K562 (cell line): Measurements from ENCODE around the gene GJA9. TPM values are rescaled to one million over a fixed set of nuclear protein-coding genes. Genes with fewer than 3 reads are reported as not detected.

Source experiments
- CBFA2T3 ChIP-seq: fragments of 450-650 bp; IDR thresholded peaks from 2 replicates; pipeline ENCODE4 v1.6.1; 2017
- CCNT2 ChIP-seq: IDR thresholded peaks from 2 replicates; pipeline ENCODE4 v1.6.1; 2011; ENCODE audit warnings: borderline replicate concordance, low read depth, mild to moderate bottlenecking, moderate library complexity, mixed read lengths, low read length; ENCODE audit not compliant: insufficient read length; ENCODE audit errors: extremely low read depth
- CEBPB ChIP-seq: fragments of 450-650 bp; IDR thresholded peaks from 2 replicates; pipeline ENCODE4 v1.6.1; 2016; ENCODE audit warnings: missing genetic modification characterization, missing compliant biosample characterization
- CHAMP1 ChIP-seq: fragments of 450-650 bp; IDR thresholded peaks from 2 replicates; pipeline ENCODE4 v1.6.1; 2016; ENCODE audit warnings: mild to moderate bottlenecking
- E2F3 ChIP-seq: fragments of 250-450 bp; sonication (Bioruptor Pico); IDR thresholded peaks from 2 replicates; pipeline ENCODE4 v1.4.0; 2020; ENCODE audit warnings: mild to moderate bottlenecking
- ETV6 ChIP-seq, 3 experiments: fragments of 150-350 bp in 1 of 3; sonication (generic) in 1 of 3; formaldehyde crosslinking in 1 of 3; IDR thresholded peaks; 2 replicates each; pipeline versions ENCODE4 v1.6.1 to v1.8.0; 2014 to 2022; ENCODE audit warnings: borderline replicate concordance in 2 of 3, low read depth in 2 of 3, antibody characterized with exemption in 1 of 3, low read length in 1 of 3, mild to moderate bottlenecking in 1 of 3, missing genetic modification reagents in 1 of 3
- HDAC2 ChIP-seq: fragments of 450-650 bp; IDR thresholded peaks from 2 replicates; pipeline ENCODE4 v1.6.1; 2016; ENCODE audit warnings: mild to moderate bottlenecking
- MAFK ChIP-seq: IDR thresholded peaks from 2 replicates; pipeline ENCODE4 v1.6.1; 2011; ENCODE audit warnings: low read length, improper control_type of control experiment
- MXI1 ChIP-seq: IDR thresholded peaks from 2 replicates; pipeline ENCODE4 v1.6.1; 2011; ENCODE audit warnings: low read depth, mild to moderate bottlenecking, improper control_type of control experiment, low read length
- NR2C1 ChIP-seq, 2 experiments: fragments of 450-650 bp; IDR thresholded peaks; 2 replicates each; pipeline ENCODE4 v1.6.1; 2017; ENCODE audit warnings: mild to moderate bottlenecking in 2 of 2, antibody characterized with exemption in 1 of 2, inconsistent platforms in 1 of 2, missing compliant biosample characterization in 1 of 2, missing genetic modification characterization in 1 of 2
- RBM14 ChIP-seq: fragments of 200-400 bp; formaldehyde crosslinking; IDR thresholded peaks from 2 replicates; pipeline ENCODE4 v1.6.1; 2018; ENCODE audit warnings: low read depth, mild to moderate bottlenecking, low read length, moderate library complexity, borderline replicate concordance; ENCODE audit not compliant: insufficient read depth
- SETDB1 ChIP-seq: IDR thresholded peaks from one replicate; pipeline ENCODE4 v1.6.1; 2012; ENCODE audit warnings: low read length, control low read depth, inconsistent platforms
- SREBF1 ChIP-seq: fragments of 150-350 bp; IDR thresholded peaks from 2 replicates; pipeline ENCODE4 v1.6.1; 2014; ENCODE audit warnings: antibody characterized with exemption, low read depth, low read length, borderline replicate concordance
- USF2 ChIP-seq: sonication (generic); formaldehyde crosslinking; IDR thresholded peaks from 2 replicates; pipeline ENCODE4 v1.5.0; 2020; ENCODE audit warnings: missing genetic modification reagents
- ZNF224 ChIP-seq: sonication (generic); formaldehyde crosslinking; IDR thresholded peaks from 2 replicates; pipeline ENCODE4 v1.8.0; 2022; ENCODE audit warnings: mild to moderate bottlenecking, missing genetic modification reagents
- ZNF561 ChIP-seq: fragments of 450-650 bp; formaldehyde crosslinking; conservative IDR thresholded peaks from 2 replicates; pipeline ENCODE4 v1.4.0; 2020; ENCODE audit warnings: mild to moderate bottlenecking, moderate library complexity
- ZNF695 ChIP-seq: fragments of 450-650 bp; formaldehyde crosslinking; IDR thresholded peaks from 2 replicates; pipeline ENCODE4 v1.4.0; 2020; ENCODE audit warnings: mild to moderate bottlenecking, moderate library complexity
- polyA plus RNA-seq, 8 experiments: library from polyadenylated mRNA; depleted of rRNA in 4 of 8; stranded (reverse) in 5 of 8; unstranded in 3 of 8; fragments of >200 nt; fragmentation: Nextera tagmentation in 2 of 8; fragmentation: Illumina TruSeq in 1 of 8; extraction: Ambion mirVana in 2 of 8; extraction: Trizol in 1 of 8; gene quantifications; 2 replicates each; pipeline versions ENCODE4 v1.2.1 to v1.2.3, GENCODE V29; 2011 to 2014; ENCODE audit warnings: inconsistent platforms in 1 of 8, missing spikeins in 1 of 8
- total RNA-seq, 7 experiments: library from RNA; depleted of rRNA in 6 of 7; stranded (reverse); fragments of >200 nt in 6 of 7; fragmentation: Illumina TruSeq in 2 of 7; extraction: Trizol in 2 of 7; gene quantifications; 2 replicates each; pipeline versions ENCODE4 v1.2.1 to v1.2.3, GENCODE V29; 2011 to 2021; ENCODE audit warnings: low replicate concordance in 1 of 7
- TF ChIP-seq, protein P1 (sequence below): fragments of 450-650 bp; IDR thresholded peaks from 2 replicates; pipeline ENCODE4 v1.6.1; 2018; ENCODE audit not compliant: partially characterized antibody
- TF ChIP-seq, protein P2 (sequence below): sonication (generic); formaldehyde crosslinking; IDR thresholded peaks from 2 replicates; pipeline ENCODE4 v1.8.0; 2022; ENCODE audit warnings: mild to moderate bottlenecking, low read depth, missing genetic modification reagents

The GJA9 gene
- total and polyA plus RNA-seq, 9 of the 15 experiments (the other 6 are each of a cell fraction or from before 2014, with no cell fraction given): not detected

GRCh38 chr1:38915352-38915948, 34.1 kb upstream of the GJA9 start (continued):
- TF ChIP-seq ETV6 (IDR thresholded peaks at IDR 0.05; ENCODE audit: borderline replicate concordance in 1 of 2, low read depth in 2 of 2, low read length in 1 of 2) (no peak), ETV6 (CRISPR knock-in tag; IDR thresholded peaks at IDR 0.05; ENCODE audit: borderline replicate concordance) (no peak), RBM14 (no peak), ZNF561 (CRISPR knock-in tag) (no peak), ZNF224 (CRISPR knock-in tag) (no peak), ZNF695 (CRISPR knock-in tag) (no peak), SREBF1 (no peak), NR2C1 (IDR thresholded peaks at IDR 0.05) (peak; percentile 36; the same call in 1 of the 2 replicates), NR2C1 (tag; IDR thresholded peaks at IDR 0.05) (peak; percentile 53; the same call in 1 of the 2 replicates), CHAMP1 (peak; percentile 73), CBFA2T3 (peak; percentile 99), CEBPB (tag) (no peak), CCNT2 (peak; percentile 99), MXI1 (peak; percentile 51; the same call in 1 of the 2 replicates), HDAC2 (peak; percentile 92), MAFK (no peak), SETDB1 (no peak), USF2 (CRISPR knock-in tag) (no peak), E2F3 (CRISPR knock-in tag) (no peak)
- TF ChIP-seq, protein P1, sequence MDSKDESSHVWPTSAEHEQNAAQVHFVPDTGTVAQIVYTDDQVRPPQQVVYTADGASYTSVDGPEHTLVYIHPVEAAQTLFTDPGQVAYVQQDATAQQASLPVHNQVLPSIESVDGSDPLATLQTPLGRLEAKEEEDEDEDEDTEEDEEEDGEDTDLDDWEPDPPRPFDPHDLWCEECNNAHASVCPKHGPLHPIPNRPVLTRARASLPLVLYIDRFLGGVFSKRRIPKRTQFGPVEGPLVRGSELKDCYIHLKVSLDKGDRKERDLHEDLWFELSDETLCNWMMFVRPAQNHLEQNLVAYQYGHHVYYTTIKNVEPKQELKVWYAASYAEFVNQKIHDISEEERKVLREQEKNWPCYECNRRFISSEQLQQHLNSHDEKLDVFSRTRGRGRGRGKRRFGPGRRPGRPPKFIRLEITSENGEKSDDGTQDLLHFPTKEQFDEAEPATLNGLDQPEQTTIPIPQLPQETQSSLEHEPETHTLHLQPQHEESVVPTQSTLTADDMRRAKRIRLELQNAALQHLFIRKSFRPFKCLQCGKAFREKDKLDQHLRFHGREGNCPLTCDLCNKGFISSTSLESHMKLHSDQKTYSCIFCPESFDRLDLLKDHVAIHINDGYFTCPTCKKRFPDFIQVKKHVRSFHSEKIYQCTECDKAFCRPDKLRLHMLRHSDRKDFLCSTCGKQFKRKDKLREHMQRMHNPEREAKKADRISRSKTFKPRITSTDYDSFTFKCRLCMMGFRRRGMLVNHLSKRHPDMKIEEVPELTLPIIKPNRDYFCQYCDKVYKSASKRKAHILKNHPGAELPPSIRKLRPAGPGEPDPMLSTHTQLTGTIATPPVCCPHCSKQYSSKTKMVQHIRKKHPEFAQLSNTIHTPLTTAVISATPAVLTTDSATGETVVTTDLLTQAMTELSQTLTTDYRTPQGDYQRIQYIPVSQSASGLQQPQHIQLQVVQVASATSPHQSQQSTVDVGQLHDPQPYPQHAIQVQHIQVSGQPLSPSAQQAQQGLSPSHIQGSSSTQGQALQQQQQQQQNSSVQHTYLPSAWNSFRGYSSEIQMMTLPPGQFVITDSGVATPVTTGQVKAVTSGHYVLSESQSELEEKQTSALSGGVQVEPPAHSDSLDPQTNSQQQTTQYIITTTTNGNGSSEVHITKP: peak; percentile 88
- TF ChIP-seq, protein P2, sequence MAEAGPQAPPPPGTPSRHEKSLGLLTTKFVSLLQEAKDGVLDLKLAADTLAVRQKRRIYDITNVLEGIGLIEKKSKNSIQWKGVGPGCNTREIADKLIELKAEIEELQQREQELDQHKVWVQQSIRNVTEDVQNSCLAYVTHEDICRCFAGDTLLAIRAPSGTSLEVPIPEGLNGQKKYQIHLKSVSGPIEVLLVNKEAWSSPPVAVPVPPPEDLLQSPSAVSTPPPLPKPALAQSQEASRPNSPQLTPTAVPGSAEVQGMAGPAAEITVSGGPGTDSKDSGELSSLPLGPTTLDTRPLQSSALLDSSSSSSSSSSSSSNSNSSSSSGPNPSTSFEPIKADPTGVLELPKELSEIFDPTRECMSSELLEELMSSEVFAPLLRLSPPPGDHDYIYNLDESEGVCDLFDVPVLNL: no peak
